Dedifferentiated amniotic fluid mesenchymal stem cell (primary cell): ENCODE results near the gene USP3.
A peak's percentile ranks its signal among the peaks of the same experiment; 100 is the strongest.

Experiments
- DNase-seq: peaks from one replicate; pipeline ENCODE4 v3.0.0-alpha.2; 2016; ENCODE audit errors: extremely low spot score

The USP3 gene

DNA sequence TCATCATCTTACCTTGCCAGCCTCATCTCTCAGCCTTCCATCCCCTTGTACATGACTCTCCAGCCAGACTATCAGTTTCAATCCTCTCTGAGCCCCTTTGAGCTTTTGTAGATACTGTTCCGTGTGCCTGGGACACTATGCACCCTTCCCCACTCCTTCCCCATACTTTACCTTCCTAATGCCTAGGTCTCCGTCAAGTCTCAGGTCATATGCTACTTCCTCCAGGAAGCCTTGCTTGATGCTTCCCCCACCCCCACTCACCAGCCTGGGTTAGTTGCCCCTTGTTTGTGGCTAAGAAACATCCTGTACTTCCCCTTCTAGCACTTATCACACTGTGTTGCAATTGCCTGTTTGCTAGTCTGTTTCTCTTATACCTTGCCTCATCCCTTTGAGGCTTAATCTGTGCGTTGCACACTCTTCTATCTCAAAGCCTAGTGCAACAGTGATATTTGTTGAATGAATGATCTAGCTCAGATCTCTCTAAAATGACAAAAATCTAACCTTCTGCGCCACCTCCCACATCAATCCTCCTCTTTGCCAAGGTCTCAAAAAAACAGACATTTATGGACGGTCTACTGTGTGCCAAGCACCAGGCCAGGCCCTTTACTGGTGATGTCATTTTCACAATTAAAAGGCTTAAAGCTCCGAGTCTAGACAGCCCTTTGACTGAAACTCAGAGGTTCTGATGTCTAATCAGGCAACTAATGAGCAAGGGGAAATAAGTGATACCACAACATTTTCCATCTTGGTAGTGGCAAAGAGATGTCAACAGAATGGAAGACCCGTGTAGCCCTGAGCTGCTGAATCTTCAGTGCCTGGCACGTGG, 6.5 kb upstream of the USP3 start:
- DNase-seq: no peak

DNA sequence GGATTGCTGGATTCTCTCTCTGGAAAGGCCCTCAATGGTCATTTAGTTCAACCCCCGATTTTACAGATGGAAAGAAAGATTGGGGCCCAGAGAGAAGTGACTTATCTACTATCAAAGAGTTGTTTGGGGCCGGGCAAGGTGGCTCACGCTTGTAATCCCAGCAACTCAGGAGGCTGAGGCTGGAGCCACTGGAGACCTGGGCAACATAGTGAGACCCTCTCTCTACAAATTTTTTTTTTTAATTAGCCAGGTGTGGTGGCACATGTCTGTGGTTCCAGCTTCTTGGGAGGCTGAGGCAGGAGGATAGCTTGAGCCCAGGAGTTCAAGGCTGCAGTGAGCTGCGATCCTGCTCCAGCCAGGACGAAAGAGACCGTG, 5.2 kb upstream of the USP3 start:
- no peak for DNase-seq

DNA sequence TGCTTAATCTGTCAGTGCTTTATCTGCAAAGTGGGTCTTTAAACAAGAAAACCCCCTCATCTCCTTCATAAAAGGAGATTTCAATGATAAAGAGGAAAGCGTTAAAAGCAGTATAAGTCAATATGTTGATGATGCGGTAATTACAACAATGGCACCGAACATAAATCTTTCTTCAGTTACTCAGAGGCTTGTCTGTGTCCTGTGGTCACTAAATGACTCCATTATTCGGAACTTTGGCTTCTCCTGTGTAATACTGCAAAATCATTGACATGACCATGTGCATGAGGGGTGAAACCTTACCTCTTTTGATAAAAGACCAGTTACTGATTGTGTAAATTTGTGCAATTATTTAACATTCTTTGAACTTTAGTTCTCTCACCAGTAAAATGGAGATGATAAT, 4.8 kb upstream of the USP3 start:
- DNase-seq: no peak

DNA sequence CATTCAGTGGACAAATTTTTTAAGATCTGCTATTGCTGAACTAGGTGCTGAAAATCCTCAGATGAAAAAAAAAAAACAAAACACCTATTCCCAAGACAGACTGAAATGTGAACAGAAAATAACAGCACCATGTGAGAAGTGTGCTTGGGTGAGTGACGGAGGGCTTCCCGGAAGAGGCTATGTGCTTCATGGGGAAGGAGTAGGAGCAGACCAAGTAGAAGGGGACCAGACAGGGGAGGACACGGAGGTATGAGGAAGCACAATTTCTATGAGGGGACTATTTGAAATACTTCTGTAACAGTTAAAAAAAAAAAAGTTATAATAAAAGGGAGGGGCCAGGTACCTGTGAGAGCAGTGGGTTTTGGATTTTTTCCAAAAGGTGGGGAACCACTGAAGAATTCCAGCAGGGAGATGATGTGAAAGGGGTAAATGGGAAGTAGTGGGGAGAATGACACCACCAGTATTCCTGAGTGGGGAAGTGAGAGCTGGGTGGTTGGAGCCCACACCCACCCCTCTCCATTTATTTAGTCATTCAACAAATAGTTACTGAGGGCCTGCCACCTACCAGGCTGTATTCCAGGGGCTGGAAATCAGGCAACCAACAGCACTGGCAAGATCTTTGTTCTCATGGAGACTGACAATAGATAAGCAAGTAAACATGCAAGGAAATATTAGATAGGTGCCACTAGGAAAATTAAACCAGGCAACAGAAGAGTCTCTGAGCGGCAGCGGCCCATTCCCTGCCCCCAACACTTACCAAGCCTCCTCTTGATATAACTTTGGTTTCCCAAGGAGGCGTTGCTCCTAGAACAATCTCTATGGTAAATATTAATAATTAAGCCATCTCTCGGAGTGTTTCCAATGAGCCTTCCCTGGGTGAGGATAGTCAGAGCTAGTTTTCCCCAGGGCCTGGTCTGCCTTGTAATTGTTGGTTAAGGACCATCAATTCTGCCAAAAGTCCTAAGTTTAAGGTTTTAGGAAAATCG, 3.8 kb upstream of the USP3 start:
- no peak for DNase-seq

DNA sequence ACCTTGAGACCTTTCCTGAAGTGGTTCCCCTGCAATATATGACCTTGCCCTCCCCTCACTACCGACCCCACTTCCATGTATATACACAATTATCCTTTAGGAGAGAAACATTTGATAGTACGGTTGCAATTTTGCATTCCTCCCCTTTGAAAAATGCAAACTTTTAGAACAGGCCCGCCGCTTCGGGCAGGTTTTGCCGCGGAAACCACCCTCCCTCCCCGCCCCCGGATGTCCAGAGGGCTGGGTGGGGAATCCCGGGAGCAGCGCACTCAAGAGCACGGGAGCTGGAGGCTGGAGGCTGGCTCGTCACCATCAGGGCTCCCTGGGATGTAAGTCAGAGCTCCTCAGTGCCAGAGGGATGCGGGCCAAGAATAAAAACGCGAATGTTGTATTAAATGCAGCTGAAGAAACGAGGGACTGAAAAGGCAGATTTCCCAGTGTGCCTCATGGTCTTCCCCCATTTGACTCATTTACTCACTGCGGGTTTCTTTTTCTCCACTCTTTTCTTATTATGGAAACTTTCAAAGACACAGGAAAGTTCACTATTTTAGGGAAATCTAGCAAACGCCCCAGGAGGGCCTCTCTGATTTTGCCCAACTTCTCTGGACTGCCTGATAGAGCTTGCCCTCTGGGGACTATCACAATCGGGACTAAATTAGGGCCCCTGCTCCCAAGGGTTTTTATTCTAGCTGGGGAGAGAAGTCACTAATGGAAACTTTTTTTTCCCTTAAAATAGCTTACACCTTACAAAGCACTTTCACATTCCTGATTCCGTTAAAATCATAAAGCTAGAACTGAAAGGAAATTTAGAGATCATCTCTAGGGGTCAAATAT, 2.9 kb upstream of the USP3 start:
- DNase-seq: peak; percentile 91

DNA sequence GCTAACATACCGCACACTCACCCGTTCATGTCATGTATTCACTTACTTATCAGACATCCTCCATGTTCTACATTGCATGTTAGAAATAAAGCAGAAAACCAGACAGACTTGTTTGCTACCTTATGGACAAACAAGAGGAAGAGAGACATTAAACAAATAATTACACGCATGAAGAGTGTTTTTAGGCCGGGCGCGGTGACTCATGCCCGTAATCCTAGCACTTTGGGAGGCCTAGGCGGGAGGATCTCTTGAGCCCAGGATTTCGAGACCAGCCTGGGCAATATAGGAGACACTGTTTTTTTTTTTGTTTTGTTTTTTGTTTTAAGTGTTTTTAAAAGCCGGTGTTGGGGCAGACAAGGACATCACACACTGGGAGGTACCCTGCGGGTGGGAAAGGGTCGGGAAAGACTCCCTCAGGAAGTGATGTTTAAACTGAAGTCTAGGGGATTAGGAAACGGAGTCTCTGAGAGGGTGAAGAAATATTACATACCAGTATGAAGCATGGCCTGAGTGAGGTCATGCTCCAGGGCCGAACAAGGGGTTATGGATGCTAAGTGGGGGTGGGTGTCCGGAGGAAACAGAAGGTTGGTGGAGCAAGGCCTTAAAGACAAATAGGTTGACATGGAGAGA, 2.1 kb upstream of the USP3 start:
- no peak for DNase-seq

DNA sequence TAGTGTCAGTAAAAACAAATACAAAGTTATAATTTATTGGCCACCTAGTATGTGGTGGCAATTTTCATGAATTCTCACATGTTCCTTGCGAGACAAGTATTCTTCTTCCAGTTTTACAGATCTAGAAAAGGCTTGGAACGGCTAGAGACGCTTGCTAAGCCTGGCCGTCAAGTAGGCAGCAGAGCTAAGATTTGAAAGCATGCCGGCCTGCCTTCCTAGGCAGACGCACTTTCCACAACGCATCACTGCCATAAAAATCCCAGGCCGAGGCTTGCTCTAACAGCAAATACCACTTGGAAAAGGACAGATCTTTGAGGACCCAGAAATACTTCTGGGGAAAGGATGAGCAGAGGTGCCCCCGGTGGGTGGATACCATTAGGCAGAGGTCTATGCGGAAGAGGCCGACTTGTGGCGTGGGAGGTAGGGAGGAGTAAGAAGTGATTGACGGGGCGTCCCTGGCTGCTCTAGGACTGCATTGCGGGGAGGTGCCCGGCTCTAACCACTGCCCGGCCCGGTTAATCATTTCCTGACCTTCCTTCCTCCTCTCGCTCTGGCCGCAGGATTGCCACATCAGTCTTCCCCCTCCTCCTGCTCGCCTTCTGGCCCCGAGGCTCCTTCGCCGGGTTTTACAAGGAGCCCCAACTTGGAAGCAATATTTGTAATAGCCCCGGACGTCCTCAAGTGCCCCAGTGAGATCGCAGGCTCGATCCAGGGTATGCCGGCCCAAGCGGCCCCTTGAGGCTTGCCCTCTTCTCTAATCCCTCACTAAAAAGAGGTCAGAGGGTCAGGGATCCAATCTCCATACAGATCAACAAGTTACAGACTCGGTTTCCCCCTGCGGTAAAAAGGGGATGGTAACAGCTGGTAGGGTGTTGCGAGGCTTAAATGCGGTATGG, 1.3 kb upstream of the USP3 start:
- DNase-seq: no peak

DNA sequence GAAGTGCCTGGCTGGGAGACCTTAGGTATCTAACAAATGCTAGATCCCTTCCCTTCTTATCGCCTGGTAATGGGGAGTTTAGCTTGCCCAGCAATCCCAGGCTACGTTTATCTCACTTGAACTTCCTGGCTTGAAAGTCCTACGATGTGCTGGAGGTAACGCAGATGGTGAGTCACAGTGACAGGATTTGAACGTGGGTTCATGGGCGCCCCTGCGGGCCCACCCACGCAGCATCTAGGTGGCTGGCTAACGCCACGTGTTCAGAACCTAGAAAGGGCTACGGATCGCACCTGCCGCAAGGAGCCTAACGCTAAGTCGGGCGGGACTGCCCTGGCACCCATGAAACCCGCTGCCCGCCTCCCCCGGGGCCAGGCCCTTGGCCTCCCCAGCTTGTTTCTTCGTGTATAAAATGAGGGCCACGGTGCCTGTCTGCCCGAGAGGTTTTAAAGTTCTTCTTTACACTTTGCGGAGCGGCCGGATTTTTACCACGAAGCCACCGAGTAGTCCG, 600 bp upstream of the USP3 start:
- peak; percentile 56 for DNase-seq

DNA sequence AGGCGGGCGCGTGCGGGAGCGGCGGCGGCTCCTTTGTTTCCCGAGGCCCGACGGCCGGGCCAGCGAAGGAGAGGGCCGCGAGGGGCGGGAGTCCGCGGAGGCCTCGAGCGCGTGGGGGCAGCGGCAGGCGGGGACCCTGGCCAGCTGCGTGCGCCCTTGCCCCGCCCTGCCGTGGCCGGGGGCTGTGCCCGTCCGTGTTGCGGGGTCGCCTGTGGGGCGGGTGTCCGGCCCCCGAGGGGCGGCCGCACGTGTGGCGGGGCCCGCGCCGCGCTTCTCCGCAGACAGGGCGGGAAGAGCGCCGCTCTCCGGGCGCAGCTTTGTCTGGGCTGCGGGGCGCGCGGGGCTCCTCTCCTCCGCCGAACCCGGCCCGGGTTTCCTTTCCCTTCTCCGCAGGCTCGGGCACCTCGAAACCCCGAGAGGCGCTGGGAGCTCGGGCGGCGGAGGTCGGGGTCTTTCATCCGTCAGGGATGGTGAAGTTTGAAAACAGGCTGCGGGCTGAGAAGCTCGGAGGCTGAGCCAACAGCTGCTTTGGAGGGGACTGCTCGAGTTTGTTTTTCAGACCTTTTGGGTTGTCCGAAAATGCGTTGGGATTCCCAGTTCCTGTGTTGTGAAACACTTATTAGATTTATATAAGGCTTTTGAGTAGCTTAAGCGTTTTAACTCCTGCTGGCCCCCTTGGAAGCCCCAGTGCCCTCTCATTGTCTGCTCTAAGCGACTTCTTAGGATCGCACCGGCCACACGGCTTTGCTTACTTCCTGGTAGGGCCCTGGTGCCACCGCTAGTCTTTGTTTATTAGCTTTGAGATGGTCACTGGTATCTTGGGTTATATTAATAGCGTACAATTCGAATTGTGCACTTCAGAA, 817 bp downstream of the USP3 start:
- DNase-seq: peak; percentile 64

DNA sequence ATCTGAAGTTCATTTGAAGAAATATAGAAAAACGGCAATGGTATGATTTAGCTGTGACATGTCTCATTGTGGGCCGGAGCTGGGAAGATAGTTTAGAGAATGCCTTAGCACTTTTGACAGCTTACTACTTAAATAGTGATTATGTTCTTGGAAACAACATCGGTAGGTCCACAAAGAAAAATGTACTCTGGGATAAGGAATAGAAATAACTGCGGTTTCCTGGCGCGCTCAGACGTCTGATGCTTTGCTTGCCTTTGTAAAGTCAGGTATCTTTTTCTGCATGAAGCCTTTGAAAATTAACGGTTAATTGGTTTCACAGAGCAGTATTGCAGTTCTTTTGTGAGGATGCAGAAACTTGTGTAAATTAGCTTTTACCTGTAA, 1.4 kb downstream of the USP3 start:
- no peak for DNase-seq

DNA sequence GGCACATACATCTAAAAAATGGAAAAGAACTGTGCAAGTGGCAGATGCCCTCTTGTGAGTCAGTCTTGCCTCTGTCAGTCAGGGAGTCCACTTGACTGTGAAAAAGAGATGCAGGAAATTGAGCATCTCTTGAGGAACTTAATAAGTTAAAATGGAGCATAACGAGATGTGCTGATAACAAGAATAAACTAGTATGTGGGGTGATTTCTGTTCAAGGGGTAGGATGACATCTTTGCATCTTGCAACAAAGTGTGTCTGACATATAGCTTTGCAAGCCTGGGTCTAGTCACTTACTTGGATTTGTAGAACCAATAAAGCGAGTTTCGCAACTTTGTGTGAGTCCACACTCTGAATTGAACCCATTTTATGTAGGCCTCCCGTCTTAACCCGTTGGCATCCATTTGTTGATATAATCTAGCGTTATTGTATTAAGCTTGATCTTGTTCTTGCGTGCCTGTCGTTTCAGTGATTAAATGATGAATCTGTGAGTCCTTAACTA, 2.2 kb downstream of the USP3 start:
- DNase-seq: no peak

DNA sequence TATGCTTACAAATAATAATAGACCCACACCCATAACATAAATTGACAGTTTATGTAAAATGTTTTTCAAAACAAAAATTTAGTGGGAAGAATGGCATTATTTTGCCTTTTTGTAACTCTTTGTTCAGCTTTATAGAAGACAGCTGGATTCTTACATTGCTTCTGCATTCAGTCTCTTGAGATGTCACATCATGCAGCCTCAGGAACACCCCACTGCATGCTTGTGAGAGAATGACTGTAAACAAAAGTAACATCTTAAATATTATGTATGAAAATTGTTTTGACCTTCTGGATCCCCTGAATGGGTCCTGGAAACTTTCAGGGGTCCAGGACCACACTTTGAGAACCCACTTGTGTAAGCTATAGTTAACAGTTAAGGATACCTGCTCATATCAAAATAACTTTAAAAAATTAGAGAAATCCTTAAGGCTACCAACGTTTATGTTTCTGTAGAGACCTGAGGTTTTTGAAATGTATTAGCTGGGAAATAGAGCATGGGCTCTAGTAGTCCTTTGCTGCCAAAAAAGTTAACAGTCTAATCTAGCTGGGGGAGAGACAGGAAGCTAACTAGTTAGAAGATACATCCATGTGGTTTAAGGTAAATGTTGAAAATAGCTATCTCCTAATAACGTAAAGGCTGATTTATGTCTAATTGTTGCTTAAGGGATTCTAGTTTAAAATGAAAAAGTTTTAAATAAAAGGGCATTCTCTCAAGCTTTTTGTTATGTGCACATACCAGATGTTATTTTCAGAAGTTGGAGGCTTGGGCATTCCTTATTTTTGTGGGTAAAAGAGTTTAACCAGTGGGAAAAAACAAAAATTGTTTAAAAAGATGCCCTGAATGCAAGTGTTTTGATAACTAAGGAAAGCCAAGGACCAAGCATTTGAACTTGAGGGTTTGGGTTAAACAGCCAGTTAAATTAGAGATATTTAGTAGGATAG, 3.8 kb downstream of the USP3 start:
- DNase-seq: no peak

DNA sequence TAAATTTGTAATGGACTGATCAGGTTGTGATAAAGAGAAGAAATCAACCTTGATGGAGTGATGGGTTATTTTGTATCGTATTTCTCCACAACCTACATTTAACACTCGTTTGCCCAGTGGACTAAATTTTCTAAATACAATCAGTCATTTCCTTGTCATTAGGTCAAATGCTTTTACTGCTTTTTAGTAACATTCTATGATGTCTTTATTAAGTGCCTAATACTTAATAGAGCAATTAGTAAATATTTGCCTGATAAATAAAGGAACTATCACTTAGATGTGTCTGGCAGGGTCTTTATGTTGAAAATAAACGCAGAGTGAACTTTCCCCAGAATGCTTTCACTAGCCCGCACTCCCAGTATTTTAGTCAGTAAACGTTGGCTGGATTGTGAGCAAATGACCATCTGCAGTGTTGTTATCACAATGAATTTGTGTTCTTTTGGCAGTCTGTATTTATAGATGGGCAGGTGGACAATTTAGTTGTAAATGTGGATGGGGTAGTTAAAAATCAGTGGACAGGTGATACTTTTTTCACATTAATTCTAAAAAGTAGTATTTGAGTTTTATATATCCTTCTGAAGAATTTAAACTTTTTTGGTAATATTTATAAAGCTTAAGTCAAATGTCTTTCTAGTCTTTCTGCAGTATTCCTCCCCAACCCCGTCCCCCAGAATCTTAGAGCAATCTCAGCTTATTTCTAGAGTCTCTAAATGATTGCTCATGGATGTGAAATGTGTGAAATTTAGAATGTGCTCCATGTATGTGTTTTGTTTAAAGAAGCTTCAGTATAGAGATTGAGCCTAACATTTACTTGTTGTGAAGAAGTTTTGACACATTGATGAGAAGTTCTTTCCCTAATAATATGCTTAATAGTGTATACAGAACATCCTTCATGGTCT, 4.9 kb downstream of the USP3 start:
- DNase-seq: no peak

DNA sequence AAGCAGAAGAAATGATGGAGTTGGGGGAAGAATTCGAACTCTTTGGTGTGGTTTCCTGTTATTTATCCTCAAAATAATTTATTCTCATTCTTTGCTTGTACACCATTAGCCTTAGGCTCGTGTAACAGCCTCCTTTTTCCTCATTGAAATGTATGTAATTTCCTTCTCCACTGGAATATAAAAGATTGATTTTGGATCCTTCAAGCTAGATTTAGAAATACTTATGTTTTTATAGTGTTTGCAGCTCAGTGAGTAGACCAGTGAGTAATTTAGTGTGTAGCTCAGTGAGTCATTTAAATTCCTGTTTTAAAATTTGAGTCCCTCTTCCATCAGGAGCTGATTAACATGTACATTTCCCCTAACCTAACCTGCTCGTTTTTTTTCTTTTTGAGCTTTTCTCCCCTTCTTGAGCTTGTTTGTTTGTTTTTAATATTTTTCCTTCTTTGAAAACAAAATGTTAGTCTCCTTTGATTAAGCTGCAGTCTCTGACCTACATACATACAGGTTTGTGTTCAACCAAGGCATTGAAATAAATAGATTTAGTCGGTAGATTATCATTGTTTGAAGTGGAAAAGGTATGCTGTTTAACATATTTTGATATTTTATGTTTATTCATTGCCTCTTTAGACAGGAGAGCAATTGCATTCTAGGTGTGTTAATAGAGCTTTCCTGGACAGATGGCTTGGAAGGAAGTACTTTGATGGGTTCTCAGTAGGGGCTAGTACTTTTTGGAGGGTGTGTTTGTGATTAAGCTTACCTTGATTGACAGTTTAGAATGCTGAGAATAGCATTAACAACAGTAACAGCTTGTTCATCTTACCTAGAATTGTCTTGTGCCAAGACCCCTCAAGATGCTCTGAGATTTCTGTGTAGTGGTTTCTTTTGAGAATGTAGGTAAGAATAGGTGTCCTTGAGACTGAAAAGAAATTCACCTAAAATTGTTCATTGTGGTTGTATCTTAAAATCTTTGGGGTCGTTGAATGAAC, 5.9 kb downstream of the USP3 start:
- peak; percentile 45 for DNase-seq

DNA sequence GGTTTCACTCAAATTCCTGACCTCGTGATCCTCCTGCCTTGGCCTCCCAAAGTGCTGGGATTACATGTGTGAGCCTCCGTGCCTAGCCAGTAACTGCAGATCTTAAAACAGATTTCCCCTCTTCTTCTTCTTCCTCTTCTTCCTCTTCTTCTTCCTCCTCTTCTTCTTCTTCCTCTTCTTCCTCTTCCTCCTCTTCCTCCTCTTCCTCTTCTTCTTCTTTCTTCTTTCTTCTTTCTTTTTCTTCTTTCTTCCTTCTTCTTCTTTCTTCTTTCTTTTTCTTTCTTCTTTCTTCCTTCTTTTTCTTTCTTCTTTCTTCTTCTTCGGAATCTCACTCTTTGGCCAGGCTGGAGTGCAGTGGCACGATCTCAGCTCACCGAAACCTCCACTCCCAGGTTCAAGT, 7.8 kb downstream of the USP3 start:
- no peak for DNase-seq

DNA sequence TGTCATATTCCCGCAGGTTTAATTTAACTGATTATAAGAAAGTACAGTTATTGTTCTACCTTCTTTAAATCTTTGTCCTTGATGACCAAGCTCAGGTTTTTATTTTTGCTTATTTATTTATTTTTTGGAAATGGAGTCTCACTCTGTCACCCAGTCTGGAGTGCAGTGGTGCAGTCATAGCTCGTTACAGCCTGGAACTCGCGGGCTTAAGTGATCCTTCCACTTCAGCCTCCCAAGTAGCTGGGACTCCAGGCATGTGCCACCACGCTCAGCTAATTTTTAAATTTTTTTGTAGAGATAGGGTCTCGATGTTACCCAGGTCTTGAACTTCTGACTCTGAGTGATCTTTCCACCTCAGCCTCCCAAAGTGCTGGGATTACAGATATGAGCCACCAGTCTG, 8.9 kb downstream of the USP3 start:
- DNase-seq: no peak
